Measurements from ENCODE around the gene AIPL1. TPM values are rescaled to one million over a fixed set of nuclear protein-coding genes. Genes with fewer than 3 reads are reported as not detected.

AIPL1 gene
- total RNA-seq, 1 donor from 2014 or later: not detected

DNA sequence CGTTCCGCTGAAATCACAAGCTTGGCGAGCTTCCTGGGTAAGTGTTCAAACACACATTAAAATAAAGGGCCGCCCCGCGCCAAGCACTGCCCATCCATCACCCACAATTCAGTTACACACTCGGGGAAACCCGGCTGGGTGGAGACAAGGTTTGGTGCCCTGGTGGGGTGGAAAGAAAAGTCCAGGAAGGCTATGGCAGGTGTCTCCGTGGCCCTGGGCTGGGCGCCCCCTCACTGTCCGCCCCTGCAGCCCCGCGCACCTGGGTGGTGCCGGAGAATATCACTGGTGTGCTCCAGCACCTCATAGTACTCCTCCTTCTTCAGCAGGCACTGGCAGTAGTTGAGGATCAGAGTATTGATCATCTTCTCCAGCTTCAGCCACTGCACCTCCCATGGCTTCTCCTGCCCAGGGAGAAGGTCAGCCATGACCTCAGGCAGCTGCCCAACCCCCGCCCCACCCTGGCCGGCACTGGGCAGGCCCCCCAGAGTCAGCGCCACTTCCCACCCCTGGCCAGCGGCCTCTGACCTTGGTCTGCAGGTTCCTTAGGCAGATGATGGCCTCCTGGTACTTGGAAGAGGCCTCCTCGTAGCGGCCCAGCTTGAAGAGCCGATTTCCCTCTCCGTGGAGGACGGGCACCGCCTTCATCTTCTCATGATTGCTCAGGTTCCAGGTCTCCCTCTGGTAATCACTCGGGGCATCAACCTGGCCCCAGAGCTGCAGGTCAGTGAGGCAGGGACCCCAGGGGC, 8.4 kb downstream of the AIPL1 start:
- H3K4me3 ChIP-seq (ENCODE audit: low read depth, low read length): no peak overlapping the region
- TF ChIP-seq CTCF (conservative IDR thresholded peaks at IDR 0.05; ENCODE audit: low read depth, low read length): no peak
- DNase-seq (ENCODE audit: low read depth): no peak

GRCh38 chr17:6425407-6425806, 9.5 kb downstream of the AIPL1 start:
- TF ChIP-seq CTCF (conservative IDR thresholded peaks at IDR 0.05; ENCODE audit: low read depth, low read length): no peak
- no peak overlapping the region for H3K4me3 ChIP-seq (ENCODE audit: low read depth, low read length)
- DNase-seq (ENCODE audit: low read depth): no peak

- no peak for DNase-seq (ENCODE audit: low read depth)
- no peak for TF ChIP-seq CTCF (conservative IDR thresholded peaks at IDR 0.05; ENCODE audit: low read depth, low read length)
Measured at GRCh38 chr17:6423931-6424330, 11.0 kb downstream of the AIPL1 start.

GRCh38 chr17:6422654-6423241, 12.2 kb downstream of the AIPL1 start:
- no peak for TF ChIP-seq CTCF (conservative IDR thresholded peaks at IDR 0.05; ENCODE audit: low read depth, low read length)
- no peak overlapping the region for H3K4me3 ChIP-seq (ENCODE audit: low read depth, low read length)
- DNase-seq (ENCODE audit: low read depth): no peak

More at GRCh38 chr17:6423931-6424330, 11.0 kb downstream of the AIPL1 start:
- no peak overlapping the region for H3K4me3 ChIP-seq (ENCODE audit: low read depth, low read length)

DNA sequence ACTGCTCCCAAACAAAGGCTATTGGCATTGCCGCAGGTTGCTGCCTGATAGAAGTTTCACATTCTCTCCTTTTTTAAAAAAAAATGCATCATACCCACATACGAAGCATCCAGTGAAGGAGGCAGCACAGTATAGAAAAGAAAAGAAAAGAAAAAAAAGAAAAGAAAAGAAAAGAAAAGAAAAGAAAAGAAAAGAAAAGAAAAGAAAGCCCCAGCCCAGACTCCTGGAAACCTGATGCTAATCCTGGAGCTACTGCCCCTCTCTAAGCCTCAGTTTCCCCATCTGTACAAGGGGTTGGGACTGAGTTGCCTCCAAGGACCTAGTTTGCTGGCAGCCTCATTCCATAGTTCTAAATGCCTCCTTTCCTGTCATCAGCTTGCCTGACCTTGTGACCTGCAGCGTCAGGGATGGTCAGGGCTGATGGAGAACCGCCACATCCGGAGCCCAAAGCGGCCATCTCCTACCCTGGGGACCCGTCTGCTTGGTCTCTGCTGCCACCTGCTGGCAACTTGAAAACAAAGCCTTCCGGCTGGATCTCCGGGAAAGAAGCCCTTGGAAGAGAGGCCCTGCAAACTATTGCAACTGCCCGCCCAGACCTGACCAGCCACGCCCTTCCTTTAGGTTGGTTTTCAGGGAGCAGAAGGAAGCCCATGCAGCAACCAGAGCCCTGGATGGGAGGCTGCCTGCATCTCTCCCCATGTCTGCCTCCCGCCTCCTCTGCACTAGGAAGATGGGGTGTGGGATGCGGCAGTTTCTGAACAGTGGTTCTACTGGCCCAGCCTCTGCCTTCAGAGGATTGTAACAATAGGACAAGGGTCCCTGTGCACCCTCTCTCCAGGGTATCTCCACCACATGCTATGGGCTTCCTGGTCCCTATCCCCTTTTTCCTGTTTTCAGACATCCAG, 13.0 kb downstream of the AIPL1 start:
- TF ChIP-seq CTCF (conservative IDR thresholded peaks at IDR 0.05; ENCODE audit: low read depth, low read length): peak; percentile 85
- no peak for DNase-seq (ENCODE audit: low read depth)
- no peak overlapping the region for H3K4me3 ChIP-seq (ENCODE audit: low read depth, low read length)

- TF ChIP-seq CTCF (conservative IDR thresholded peaks at IDR 0.05; ENCODE audit: low read depth, low read length): peak; percentile 59
- H3K4me3 ChIP-seq (ENCODE audit: low read depth, low read length): no peak overlapping the region
- DNase-seq (ENCODE audit: low read depth): no peak
Measured at GRCh38 chr17:6420173-6420641, 14.7 kb downstream of the AIPL1 start.
